HG03135 (cell line): ENCODE results near the gene TRAK1.
A peak's percentile ranks its signal among the peaks of the same experiment; 100 is the strongest.
"Not testable (repeated sequence)": the region's sequence is repeated elsewhere in the genome, so short reads cannot be mapped to it uniquely, and the experiment has no call there.

ENCODE experiments used
- ATAC-seq: cut with Tn5 transposase; IDR thresholded peaks from one replicate; pipeline ENCODE4 v1.9.1; 2021; ENCODE audit warnings: mild to moderate bottlenecking, moderate library complexity; ENCODE audit not compliant: unreplicated experiment

The TRAK1 gene

DNA sequence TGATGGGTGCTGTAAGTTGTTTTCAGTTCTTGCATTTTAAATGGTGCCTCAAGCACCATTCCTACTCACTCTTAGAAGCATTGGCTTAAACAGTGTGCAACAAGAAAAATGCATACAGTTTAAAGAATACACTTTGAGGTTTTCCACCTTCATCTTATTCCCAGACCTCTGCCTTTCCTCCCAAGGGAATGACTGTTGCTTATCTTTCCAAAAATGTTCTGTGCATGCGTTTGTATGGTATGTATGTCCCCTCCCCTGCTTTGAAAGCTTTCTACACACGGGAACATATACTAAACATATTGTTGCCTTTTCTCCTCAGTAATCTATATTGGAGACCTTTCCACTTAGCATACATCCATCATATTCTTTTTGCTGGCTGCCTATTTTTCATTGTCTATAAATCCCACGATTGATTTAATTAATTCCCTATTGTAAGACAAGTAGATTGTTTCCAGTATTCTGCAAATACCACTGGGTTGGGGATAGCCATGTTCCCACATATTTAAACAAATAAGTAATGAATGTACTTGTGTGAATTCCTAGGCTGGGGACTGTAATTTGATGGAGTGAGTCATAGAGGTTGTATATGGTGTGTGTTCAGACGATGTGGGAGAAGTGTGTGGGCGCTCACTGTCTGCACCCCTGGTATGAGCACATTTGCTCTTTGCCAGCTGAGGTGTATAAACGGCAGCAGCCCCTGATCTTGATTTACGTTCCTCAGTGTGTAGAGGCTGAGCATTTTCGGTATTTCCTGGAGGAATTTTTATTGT lies 5.8 kb downstream of the TRAK1 start:
- no peak for ATAC-seq

- no peak for ATAC-seq
Measured at GRCh38 chr3:42097566-42097946, 6.4 kb downstream of the TRAK1 start.

- ATAC-seq, result no peak
Measured at GRCh38 chr3:42098171-42098570, 7.0 kb downstream of the TRAK1 start.

DNA sequence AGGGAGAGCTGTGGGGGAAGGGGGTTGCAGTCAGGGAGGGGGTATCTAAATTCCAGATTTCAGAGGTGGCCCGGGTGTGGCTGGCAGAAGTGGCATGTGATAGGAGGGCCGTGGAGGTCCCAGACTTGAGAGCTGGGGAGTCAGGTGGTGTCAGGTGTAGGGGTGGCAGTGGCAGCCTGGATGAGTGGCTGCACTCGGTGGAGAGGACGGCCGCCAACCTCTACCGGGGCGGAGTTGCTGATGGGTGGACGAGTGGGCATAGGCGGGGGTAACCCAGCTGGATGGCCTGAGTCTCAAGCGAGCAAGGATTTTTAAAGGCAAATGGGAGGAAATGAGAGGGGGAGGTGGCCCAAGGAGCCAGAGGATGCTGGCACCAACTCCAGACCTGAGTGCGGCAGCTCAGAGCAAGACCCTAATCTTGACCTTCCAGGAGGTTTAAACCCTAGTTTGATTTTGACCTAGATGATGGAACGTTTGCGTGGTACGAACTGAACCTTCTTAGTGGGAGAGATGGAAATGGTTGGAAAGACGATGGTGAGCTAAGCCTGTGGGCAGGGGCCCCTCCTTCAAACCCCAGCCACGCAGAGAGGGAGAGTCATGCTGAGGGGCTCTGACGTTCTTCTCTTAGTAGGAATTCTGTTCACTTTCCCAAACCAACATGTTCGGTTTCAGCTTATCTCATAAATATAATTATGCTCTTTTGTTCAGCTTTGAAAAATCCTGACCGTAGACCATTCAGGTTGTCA lies 8.0 kb downstream of the TRAK1 start:
- no peak for ATAC-seq

- no peak for ATAC-seq
Measured at GRCh38 chr3:42101048-42101447, 9.9 kb downstream of the TRAK1 start.

DNA sequence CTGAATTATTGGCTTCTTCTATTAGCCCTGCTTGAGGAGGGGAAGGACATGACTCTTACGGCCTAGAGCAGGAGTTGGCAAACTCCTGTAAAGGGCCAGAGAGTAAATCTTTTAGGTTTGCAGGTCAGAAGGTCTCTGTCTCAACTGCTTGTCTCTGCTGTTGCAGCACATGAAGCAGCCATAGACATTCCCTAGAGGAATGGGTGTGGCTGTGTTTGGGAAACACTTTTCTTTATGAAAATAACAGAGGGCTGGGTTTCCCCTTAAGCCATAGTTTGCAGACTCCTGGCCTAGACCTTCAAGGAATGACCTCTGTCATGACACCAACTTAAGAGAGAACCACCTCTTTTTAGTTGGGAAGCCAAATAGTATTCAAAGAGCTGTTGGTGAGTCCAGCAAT lies 10.3 kb downstream of the TRAK1 start:
- ATAC-seq, result no peak

DNA sequence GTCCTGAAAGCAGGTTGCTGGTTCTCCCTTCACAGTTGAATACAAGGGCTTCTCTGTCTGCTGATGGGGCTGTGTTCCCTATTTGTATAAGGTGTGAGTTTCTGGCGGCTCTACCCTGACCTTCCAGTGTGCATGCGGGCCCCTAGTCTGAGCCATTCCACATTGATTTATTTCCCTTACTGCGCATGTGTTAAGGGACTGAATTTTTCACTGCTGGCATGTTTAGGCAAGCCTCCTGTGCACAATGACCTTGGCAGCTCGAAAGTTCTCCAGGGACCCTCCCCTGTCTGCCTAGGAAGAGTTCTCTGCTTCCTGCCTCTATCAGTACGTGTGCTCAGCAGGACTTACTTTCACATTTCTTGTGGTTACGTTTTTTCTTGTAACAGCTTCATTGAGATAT lies 11.4 kb downstream of the TRAK1 start:
- no peak for ATAC-seq

DNA sequence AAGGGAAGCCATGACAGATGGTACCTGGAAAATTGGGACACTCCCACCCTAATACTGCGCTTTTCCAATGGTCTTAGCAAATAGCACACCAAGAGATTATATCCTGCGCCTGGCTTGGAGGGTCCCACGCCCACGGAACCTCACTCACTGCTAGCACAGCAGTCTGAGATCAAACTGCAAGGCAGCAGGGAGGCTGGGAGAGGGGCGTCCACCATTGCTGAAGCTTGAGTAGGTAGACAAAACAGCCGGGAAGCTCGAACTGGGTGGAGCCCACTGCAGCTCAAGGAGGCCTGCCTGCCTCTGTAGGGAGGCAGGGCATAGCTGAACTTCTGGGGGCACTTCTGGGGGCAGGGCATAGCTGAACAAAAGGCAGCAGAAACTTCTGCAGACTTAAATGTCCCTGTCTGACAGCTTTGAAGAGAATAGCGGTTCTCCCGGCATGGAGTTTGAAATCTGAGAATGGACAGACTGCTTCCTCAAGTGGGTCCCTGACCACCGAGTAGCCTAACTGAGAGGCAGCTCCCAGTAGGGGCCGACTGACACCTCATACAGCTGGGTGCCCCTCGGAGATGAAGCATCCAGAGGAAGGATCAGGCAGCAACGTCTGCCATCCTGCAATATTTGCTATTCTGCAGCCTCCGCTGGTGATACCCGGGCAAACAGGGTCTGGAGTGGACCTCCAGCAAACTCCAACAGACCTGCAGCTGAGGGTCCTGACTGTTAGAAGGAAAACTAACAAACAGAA lies 12.9 kb downstream of the TRAK1 start:
- not testable (repeated sequence) for ATAC-seq

GRCh38 chr3:42105994-42106393 lies 14.8 kb downstream of the TRAK1 start:
- ATAC-seq, result not testable (repeated sequence)

DNA sequence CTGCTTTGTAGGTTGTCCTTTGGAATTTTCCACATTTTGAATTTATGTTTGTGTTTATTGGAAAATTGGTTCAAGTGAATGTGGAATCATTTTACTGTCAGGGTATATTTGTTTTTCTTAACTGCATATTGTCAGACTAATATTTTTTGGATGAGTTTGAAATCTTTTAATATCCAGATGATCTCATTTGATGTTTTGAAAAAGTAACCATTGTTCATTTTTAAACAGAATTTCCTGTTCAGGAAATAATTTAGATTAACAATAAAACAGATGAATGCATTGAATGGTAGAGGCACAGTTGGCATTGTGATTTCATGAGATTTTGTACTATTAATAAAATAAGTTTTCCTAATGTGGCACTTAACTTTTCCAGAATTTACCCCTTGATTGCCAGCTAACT lies 15.5 kb downstream of the TRAK1 start:
- no peak for ATAC-seq

DNA sequence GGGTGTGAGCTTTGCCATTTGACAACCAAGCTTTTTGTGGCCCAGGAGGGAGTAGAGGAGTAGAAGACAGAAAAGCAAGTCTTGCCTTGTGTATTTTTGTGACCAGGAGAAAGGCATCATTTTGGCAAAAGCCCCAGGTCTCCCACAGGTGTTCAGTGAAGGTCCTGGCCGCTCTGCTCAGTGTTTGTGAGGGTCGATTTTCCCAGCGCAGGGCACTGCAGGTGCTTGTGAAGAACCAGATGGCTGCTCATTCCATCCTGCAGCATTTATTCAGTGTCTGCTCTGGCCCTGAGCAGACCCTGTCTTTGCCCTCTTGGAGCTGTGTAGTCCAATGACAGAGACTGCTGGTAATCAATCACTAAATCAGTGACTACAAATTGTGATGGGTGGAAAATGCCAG lies 19.5 kb downstream of the TRAK1 start:
- no peak for ATAC-seq

GRCh38 chr3:42114130-42114725 lies 23.1 kb downstream of the TRAK1 start:
- no peak for ATAC-seq

DNA sequence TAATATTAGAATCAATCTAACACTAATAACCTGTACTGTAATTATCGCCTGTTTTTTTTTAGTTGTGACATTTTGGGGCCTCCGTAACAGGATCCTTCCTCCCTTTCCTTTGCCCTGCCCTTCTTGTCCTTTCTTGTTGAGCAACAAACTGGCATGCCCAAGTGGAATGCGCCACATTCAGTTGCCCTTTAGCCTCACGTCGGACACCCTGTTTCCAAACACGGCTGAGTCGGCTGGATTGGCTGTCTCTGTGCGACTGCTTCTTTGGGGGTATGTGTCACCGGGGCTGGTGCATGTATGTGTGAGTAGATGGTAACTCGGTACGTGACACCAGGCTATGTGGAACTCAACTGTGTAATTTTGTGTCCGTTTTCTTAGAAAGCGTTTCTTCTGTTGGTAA lies 24.1 kb downstream of the TRAK1 start:
- ATAC-seq, result no peak

DNA sequence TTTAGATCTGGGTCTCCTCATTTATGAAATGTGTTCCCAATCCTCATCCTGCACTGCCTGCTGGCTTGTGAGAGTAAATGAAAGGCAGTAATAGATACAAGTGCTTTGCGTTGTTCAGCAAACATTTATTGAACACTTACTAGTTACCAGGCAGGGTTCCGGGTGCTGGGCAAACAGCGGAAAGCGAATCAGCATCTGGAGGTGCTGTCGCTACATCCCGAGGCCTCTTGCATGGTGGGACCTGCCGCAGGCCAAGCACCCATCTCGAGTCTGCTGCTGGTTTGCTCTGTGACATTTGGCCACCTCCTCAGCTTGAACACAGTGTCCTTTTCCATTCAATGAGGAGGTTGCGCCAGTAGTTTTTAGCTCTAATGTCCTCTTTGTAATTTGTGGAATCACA lies 24.8 kb downstream of the TRAK1 start:
- ATAC-seq, result no peak

DNA sequence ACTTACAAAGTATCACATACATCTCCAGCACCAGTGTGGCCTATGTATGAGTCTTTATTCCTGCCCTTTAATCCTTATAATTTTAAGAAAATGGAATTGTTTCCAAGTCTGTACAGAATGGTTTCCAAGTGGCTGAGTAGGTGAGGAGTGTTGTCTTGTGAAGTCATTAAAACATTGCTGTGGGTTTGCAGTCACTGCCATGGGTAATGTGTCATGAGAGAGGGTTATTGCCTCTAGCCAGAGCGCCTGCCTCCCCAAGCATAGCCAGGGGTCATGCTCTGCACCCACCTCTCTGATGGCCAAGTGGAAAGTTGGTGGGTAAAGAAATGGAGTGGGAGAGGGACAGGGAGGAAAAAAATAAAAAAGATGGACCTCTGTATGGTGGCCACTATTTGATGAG lies 25.3 kb downstream of the TRAK1 start:
- no peak for ATAC-seq

DNA sequence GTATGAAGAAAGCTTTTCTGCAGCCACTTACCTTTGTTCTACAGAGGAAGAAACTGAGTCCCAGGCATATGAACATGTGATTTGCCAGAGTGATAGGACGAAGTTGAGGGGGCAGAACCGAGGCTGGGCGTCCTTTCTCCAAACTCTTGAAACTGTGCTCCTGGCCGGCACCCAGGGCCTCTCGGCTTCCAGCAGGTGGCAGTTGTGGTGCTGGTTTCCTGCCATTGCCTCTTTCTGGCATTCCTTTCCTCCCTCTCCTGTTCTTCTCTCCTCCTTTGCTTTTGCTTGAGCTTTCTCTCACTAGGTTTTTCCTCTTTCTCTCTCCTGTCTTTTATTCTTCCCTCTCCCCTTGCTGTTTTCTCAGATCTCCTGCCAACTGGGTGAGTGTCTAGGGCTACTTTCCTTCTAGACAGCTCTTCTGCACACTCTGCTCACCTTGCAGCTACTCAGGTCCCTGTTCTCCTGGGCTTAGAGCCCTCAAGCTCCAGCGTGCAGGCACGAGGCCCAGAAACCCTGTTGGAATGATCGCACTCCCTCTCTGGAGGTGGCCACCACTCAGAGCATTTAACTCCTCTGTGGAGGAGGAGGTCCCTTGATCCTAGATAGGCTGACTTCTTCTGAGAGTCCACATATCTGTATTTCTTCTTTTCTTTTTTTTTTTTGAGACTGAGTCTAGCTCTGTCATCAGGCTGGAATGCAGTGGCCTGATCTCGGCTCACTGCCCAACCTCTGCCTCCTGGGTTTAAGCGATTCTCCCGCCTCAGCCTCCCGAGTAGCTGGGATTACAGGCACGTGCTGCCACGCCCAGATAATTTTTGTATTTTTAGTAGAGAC lies 26.2 kb downstream of the TRAK1 start:
- no peak for ATAC-seq

GRCh38 chr3:42118762-42119361 lies 27.7 kb downstream of the TRAK1 start:
- peak; percentile 61 for ATAC-seq

DNA sequence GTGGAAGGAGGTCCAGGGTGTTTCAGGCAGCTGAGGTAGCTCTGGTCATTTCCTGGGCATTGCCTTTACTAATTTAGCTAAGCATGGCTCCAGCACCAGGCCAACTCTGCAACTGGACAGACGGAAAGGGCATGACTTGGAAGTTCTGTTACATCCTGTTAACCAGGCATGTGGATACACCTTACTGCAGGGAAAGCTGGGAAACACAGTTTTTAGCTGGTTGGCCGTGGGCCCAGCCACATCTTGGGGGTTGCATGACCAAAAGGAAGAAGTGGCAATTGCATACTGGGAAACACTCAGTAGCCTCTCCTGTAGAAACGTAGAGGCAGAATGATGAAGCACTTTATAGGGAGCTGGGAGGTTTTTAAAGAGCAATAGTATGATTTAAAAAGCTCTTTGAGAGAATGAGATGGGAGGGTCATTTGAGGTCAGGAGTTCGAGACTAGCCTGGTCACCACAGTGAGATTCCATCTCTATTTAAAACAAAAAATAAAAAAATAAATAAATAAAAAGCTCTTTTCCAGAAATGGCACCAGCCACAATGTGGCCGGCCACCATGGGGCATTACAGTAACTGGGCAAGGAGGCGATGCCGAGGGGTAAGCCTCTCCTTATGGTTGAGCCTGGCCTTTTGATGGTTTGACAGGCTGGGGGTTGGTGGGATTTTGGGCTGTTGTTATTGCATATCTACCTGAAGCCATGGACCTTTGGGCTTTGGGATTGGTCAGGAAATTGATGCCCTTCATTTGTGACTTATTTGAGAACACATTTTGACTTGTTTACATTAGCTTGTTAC lies 28.6 kb downstream of the TRAK1 start:
- ATAC-seq, result no peak

- no peak for ATAC-seq
Measured at GRCh38 chr3:42120866-42121265, 29.7 kb downstream of the TRAK1 start.
